Measurements from ENCODE around the gene CCR5AS.
A peak's percentile ranks its signal among the peaks of the same experiment; 100 is the strongest.

The CCR5AS gene

DNA sequence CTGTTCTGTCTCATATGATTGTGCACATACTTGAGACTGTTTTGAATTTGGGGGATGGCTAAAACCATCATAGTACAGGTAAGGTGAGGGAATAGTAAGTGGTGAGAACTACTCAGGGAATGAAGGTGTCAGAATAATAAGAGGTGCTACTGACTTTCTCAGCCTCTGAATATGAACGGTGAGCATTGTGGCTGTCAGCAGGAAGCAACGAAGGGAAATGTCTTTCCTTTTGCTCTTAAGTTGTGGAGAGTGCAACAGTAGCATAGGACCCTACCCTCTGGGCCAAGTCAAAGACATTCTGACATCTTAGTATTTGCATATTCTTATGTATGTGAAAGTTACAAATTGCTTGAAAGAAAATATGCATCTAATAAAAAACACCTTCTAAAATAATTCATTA is 31.1 kb downstream of the CCR5AS start:
- no peaks in the 10 kb centered on the region for H3K27me3 ChIP-seq
- H3K36me3 ChIP-seq = no peaks in the 10 kb centered on the region
- H3K9me3 ChIP-seq = no peaks in the 10 kb centered on the region
- DNase-seq (ENCODE audit: low spot score in 2 of 2) = no peak
- H3K4me1 ChIP-seq = no peaks in the 10 kb centered on the region
- H3K4me3 ChIP-seq = no peak overlapping the region
- TF ChIP-seq, protein P1, sequence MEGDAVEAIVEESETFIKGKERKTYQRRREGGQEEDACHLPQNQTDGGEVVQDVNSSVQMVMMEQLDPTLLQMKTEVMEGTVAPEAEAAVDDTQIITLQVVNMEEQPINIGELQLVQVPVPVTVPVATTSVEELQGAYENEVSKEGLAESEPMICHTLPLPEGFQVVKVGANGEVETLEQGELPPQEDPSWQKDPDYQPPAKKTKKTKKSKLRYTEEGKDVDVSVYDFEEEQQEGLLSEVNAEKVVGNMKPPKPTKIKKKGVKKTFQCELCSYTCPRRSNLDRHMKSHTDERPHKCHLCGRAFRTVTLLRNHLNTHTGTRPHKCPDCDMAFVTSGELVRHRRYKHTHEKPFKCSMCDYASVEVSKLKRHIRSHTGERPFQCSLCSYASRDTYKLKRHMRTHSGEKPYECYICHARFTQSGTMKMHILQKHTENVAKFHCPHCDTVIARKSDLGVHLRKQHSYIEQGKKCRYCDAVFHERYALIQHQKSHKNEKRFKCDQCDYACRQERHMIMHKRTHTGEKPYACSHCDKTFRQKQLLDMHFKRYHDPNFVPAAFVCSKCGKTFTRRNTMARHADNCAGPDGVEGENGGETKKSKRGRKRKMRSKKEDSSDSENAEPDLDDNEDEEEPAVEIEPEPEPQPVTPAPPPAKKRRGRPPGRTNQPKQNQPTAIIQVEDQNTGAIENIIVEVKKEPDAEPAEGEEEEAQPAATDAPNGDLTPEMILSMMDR (IDR thresholded peaks at IDR 0.05) = no peak
- H3K27ac ChIP-seq = no peak overlapping the region
- intact Hi-C loops (cut with DNase I) = no loop called here

DNA sequence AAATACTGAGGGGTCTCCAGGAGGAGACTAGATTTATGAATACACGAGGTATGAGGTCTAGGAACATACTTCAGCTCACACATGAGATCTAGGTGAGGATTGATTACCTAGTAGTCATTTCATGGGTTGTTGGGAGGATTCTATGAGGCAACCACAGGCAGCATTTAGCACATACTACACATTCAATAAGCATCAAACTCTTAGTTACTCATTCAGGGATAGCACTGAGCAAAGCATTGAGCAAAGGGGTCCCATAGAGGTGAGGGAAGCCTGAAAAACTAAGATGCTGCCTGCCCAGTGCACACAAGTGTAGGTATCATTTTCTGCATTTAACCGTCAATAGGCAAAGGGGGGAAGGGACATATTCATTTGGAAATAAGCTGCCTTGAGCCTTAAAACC is 31.6 kb downstream of the CCR5AS start:
- Histone ChIP-seq H3K27ac (no peak overlapping the region), H3K4me3 (no peak overlapping the region), H3K27me3 (no peaks in the 10 kb centered on the region), H3K9me3 (no peaks in the 10 kb centered on the region), H3K4me1 (no peaks in the 10 kb centered on the region), H3K36me3 (no peaks in the 10 kb centered on the region)
- no peak for DNase-seq (ENCODE audit: low spot score in 2 of 2)
- intact Hi-C loops (cut with DNase I) = no loop called here
- TF ChIP-seq, protein P1 (IDR thresholded peaks at IDR 0.05) = no peak

DNA sequence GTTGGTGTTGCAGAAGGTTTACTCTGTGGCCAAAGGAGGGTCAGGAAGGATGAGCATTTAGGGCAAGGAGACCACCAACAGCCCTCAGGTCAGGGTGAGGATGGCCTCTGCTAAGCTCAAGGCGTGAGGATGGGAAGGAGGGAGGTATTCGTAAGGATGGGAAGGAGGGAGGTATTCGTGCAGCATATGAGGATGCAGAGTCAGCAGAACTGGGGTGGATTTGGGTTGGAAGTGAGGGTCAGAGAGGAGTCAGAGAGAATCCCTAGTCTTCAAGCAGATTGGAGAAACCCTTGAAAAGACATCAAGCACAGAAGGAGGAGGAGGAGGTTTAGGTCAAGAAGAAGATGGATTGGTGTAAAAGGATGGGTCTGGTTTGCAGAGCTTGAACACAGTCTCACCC is 32.1 kb downstream of the CCR5AS start:
- Histone ChIP-seq H3K4me3 (no peak overlapping the region), H3K27me3 (no peaks in the 10 kb centered on the region), H3K4me1 (no peaks in the 10 kb centered on the region), H3K36me3 (no peaks in the 10 kb centered on the region), H3K27ac (no peak overlapping the region), H3K9me3 (no peaks in the 10 kb centered on the region)
- intact Hi-C loops (cut with DNase I) = no loop called here
- no peak for DNase-seq (ENCODE audit: low spot score in 2 of 2)
- TF ChIP-seq, protein P1 (IDR thresholded peaks at IDR 0.05) = no peak

DNA sequence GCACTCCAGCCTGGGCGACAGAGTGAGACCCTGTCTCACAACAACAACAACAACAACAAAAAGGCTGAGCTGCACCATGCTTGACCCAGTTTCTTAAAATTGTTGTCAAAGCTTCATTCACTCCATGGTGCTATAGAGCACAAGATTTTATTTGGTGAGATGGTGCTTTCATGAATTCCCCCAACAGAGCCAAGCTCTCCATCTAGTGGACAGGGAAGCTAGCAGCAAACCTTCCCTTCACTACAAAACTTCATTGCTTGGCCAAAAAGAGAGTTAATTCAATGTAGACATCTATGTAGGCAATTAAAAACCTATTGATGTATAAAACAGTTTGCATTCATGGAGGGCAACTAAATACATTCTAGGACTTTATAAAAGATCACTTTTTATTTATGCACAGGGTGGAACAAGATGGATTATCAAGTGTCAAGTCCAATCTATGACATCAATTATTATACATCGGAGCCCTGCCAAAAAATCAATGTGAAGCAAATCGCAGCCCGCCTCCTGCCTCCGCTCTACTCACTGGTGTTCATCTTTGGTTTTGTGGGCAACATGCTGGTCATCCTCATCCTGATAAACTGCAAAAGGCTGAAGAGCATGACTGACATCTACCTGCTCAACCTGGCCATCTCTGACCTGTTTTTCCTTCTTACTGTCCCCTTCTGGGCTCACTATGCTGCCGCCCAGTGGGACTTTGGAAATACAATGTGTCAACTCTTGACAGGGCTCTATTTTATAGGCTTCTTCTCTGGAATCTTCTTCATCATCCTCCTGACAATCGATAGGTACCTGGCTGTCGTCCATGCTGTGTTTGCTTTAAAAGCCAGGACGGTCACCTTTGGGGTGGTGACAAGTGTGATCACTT is 34.1 kb downstream of the CCR5AS start:
- Histone ChIP-seq H3K4me1 (no peaks in the 10 kb centered on the region), H3K27me3 (no peaks in the 10 kb centered on the region), H3K4me3 (no peak overlapping the region), H3K36me3 (no peaks in the 10 kb centered on the region), H3K9me3 (no peaks in the 10 kb centered on the region), H3K27ac (no peak overlapping the region)
- TF ChIP-seq, protein P1 (IDR thresholded peaks at IDR 0.05) = peak in 1 of 3 experiments; percentile 15
- no peak for DNase-seq (ENCODE audit: low spot score in 2 of 2)
- intact Hi-C loops (cut with DNase I) = no loop called here

DNA sequence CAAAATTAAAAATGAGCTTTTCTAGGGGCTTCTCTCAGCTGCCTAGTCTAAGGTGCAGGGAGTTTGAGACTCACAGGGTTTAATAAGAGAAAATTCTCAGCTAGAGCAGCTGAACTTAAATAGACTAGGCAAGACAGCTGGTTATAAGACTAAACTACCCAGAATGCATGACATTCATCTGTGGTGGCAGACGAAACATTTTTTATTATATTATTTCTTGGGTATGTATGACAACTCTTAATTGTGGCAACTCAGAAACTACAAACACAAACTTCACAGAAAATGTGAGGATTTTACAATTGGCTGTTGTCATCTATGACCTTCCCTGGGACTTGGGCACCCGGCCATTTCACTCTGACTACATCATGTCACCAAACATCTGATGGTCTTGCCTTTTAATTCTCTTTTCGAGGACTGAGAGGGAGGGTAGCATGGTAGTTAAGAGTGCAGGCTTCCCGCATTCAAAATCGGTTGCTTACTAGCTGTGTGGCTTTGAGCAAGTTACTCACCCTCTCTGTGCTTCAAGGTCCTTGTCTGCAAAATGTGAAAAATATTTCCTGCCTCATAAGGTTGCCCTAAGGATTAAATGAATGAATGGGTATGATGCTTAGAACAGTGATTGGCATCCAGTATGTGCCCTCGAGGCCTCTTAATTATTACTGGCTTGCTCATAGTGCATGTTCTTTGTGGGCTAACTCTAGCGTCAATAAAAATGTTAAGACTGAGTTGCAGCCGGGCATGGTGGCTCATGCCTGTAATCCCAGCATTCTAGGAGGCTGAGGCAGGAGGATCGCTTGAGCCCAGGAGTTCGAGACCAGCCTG is 35.1 kb downstream of the CCR5AS start:
- H3K4me3 ChIP-seq = no peak overlapping the region
- H3K4me1 ChIP-seq = no peaks in the 10 kb centered on the region
- intact Hi-C loops (cut with DNase I) = no loop called here
- TF ChIP-seq, protein P1 (IDR thresholded peaks at IDR 0.05) = no peak
- no peaks in the 10 kb centered on the region for H3K27me3 ChIP-seq
- H3K9me3 ChIP-seq = no peaks in the 10 kb centered on the region
- H3K27ac ChIP-seq = no peak overlapping the region
- H3K36me3 ChIP-seq = no peaks in the 10 kb centered on the region
- no peak for DNase-seq (ENCODE audit: low spot score in 2 of 2)

All from ascending aorta (tissue), 2 donors.